ENCODE measurements around the gene THAP4. TPM values are rescaled to one million over a fixed set of nuclear protein-coding genes. Genes with fewer than 3 reads are reported as not detected.

Gene THAP4
- total RNA-seq, 1 donor from 2014 or later, result 23.7 TPM

DNA sequence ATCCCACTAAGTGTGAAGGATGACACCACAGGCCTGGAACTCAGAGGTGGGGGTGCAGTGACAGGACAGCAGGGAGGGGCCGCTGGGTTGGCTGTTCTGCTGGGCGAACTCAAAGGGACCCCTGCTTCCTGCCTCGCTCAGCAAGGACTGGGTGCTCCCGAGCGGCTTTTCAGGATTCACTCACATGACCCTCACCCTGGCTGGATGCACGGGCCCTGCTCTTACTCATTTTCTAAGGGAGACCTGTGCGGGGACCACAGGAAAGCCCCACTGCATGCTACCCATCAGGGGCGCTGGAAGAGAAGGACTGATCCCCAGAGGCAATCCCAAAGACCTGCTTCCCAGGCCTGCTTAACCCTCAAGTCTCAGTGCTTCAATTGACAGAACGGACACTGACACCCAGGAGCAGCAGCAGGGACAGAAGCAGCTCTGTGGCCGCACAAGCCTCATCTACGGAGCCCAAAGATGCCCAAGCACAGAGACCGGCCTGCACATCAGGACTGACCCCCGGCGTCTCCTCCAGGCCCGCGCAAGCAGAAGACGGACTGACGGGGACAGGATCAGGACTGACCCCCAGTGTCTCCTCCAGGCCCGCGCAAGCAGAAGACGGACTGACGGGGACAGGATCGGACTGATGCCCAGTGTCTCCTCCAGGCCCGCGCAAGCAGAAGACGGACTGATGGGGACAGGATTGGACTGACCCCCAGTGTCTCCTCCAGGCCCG lies 29.6 kb downstream of the THAP4 start:
- ChIA-PET CTCF (no interaction called here), POLR2A (no interaction called here)
- DNase-seq (no peak), ATAC-seq (ENCODE audit: low read depth) (no peak)
- Mint-ChIP-seq H3K36me3 (ENCODE audit: low read depth) (peaks cover 23% of the 10 kb centered on the region), H3K27ac (no peak overlapping the region), H3K9me3 (no peaks in the 10 kb centered on the region), H3K27me3 (no peaks in the 10 kb centered on the region), H3K4me3 (no peak overlapping the region), H3K4me1 (peaks cover 15% of the 10 kb centered on the region)
- TF ChIP-seq, protein P1, sequence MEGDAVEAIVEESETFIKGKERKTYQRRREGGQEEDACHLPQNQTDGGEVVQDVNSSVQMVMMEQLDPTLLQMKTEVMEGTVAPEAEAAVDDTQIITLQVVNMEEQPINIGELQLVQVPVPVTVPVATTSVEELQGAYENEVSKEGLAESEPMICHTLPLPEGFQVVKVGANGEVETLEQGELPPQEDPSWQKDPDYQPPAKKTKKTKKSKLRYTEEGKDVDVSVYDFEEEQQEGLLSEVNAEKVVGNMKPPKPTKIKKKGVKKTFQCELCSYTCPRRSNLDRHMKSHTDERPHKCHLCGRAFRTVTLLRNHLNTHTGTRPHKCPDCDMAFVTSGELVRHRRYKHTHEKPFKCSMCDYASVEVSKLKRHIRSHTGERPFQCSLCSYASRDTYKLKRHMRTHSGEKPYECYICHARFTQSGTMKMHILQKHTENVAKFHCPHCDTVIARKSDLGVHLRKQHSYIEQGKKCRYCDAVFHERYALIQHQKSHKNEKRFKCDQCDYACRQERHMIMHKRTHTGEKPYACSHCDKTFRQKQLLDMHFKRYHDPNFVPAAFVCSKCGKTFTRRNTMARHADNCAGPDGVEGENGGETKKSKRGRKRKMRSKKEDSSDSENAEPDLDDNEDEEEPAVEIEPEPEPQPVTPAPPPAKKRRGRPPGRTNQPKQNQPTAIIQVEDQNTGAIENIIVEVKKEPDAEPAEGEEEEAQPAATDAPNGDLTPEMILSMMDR (IDR thresholded peaks at IDR 0.05), result no peak
- intact Hi-C loops (cut with micrococcal nuclease), result no loop called here

DNA sequence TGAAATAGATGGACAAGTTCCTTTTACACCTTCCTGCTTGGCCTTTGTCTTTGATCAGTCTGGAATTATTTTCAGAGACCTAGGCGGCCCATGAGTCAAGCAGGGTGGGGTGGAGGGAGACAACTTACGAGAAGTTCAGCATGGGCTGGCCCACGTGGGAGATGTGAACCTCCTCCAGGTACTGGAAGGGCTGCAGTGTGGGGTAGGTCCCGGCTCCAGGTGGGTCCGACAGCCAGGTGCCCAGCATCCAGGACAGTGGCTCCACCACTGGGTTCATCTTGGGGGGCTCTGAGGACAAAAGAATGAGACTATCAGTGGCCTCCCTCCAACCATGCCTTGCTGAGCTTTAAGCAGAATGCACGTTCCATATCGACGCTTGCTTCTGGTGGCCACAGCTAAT lies 30.8 kb downstream of the THAP4 start:
- intact Hi-C loops (cut with micrococcal nuclease), result no loop called here
- DNase-seq (no peak), ATAC-seq (ENCODE audit: low read depth) (no peak)
- Mint-ChIP-seq H3K4me1 (peaks cover 15% of the 10 kb centered on the region), H3K9me3 (no peaks in the 10 kb centered on the region), H3K27me3 (no peaks in the 10 kb centered on the region), H3K36me3 (ENCODE audit: low read depth) (peaks cover 32% of the 10 kb centered on the region), H3K27ac (no peak overlapping the region), H3K4me3 (no peak overlapping the region)
- TF ChIP-seq, protein P1 (IDR thresholded peaks at IDR 0.05), result no peak
- CTCF ChIA-PET, result no interaction called here
- POLR2A ChIA-PET, result interaction anchor here (0.6 kb wide), 1 partner anchor 19 kb away, joined by 3 read pairs; no protein-coding TSS in a partner anchor

DNA sequence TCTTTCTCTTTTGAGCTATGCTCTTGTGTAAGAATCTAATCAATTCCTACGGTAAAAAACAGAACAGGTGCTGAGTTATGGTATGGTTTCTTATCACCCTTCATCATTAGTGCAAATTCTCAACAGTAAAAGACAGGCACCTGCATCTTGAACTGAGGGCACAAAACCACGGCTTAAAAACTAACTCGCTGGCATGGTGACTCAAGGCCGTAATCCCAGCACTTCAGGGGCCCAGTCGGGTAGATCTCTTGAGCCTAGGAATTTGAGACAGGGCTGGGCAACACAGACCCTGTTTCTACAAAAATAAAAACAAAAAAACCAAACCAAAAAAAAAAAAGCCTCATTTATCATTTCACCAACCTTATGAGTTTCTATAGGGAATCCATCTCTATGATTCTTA lies 33.3 kb downstream of the THAP4 start:
- no peaks in the 10 kb centered on the region for H3K27me3 Mint-ChIP-seq
- POLR2A ChIA-PET, result no interaction called here
- CTCF ChIA-PET, result no interaction called here

DNA sequence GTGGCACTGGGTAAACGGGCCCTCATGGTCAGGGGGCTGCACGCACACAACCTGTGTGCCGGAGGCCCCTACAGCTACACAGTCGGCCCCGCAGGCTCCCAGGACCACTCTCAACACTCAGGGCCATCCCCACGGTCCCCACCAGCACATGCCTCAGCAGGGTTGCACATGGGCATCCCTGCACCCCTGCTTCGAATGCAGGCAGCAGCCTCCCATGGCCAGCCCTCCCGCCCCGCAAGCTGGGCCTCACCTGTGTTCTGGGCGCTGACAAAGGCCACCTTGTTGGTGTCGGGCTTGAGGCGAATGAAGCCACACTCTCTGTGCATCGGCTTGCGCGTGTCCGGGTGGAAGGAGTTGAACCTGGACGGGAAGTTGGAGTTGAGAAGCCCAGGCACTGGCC lies 34.2 kb downstream of the THAP4 start:
- DNase-seq (no peak), ATAC-seq (ENCODE audit: low read depth) (no peak)
- TF ChIP-seq, protein P1 (IDR thresholded peaks at IDR 0.05), result no peak
- ChIA-PET CTCF (no interaction called here), POLR2A (no interaction called here)
- intact Hi-C loops (cut with micrococcal nuclease), result no loop called here
- H3K36me3 Mint-ChIP-seq (ENCODE audit: low read depth), result peaks cover 58% of the 10 kb centered on the region
- no peaks in the 10 kb centered on the region for H3K9me3 Mint-ChIP-seq
- H3K27ac Mint-ChIP-seq, result no peak overlapping the region
- no peaks in the 10 kb centered on the region for H3K27me3 Mint-ChIP-seq
- no peak overlapping the region for H3K4me3 Mint-ChIP-seq
- H3K4me1 Mint-ChIP-seq, result no peaks in the 10 kb centered on the region

More for the DNA sequence above, 33.3 kb downstream of the THAP4 start:
- DNase-seq (no peak), ATAC-seq (ENCODE audit: low read depth) (no peak)
- Mint-ChIP-seq H3K36me3 (ENCODE audit: low read depth) (peaks cover 52% of the 10 kb centered on the region), H3K27ac (no peak overlapping the region), H3K4me1 (peaks cover under 1% of the 10 kb centered on the region), H3K4me3 (no peak overlapping the region), H3K9me3 (no peaks in the 10 kb centered on the region)
- TF ChIP-seq, protein P1 (IDR thresholded peaks at IDR 0.05), result no peak
- intact Hi-C loops (cut with micrococcal nuclease), result no loop called here

DNA sequence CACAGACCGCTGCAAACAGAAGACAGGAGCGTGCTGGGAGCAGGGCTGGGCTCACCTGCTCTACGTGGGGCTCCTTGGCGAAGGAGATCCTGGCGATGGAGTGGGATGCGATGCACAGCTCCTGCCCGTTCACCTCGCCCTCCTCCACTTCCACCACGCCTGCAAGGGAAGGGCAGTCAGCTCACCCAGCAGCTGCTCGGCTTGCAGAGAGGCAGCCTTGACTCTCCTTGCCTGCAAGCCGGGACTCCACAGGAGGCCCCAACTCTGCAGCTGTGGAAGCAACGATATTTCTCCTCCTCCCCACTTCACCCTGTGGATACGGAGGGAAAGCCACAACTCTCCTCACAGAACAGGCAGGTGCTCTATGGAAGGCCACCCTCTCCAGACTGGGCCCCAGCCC lies 35.1 kb downstream of the THAP4 start:
- CTCF ChIA-PET, result no interaction called here
- Mint-ChIP-seq H3K4me3 (no peak overlapping the region), H3K27ac (no peak overlapping the region)

More for the DNA sequence above, 35.1 kb downstream of the THAP4 start:
- H3K36me3 Mint-ChIP-seq (ENCODE audit: low read depth), result peaks cover 67% of the 10 kb centered on the region
- no peaks in the 10 kb centered on the region for H3K27me3 Mint-ChIP-seq
- H3K4me1 Mint-ChIP-seq, result no peaks in the 10 kb centered on the region
- intact Hi-C loops (cut with micrococcal nuclease), result no loop called here
- DNase-seq, result no peak
- TF ChIP-seq, protein P1 (IDR thresholded peaks at IDR 0.05), result no peak
- no peak for ATAC-seq (ENCODE audit: low read depth)
- POLR2A ChIA-PET, result interaction anchor here (0.8 kb wide), 1 partner anchor 17 kb away, joined by 5 read pairs; no protein-coding TSS in a partner anchor
- H3K9me3 Mint-ChIP-seq, result no peaks in the 10 kb centered on the region

All from activated B cell treated with CpG ODN at 0.5 μM for 24 hours (primary cell).